Lung microvascular endothelial cell (primary cell): ENCODE results near the gene PTPRQ. TPM values are rescaled to one million over a fixed set of nuclear protein-coding genes. Genes with fewer than 3 reads are reported as not detected.
"Not testable (repeated sequence)": the region's sequence is repeated elsewhere in the genome, so short reads cannot be mapped to it uniquely, and the experiment has no call there.

Experiments
- DNase-seq, 2 donors: peaks; one replicate each; pipeline versions ENCODE4 v3.0.0 to v3.0.0-alpha.2; 2010; ENCODE audit warnings: low read depth in 2 of 2
- total RNA-seq: library from RNA; depleted of rRNA; stranded (reverse); fragments of >200 nt; gene quantifications from 2 replicates; pipeline ENCODE4 v1.2.1, GENCODE V29; 2014

The PTPRQ gene
- total RNA-seq, 1 donor from 2014 or later, result not detected

GRCh38 chr12:80469681-80470080, 25.6 kb downstream of the PTPRQ start:
- no peak for DNase-seq

DNA sequence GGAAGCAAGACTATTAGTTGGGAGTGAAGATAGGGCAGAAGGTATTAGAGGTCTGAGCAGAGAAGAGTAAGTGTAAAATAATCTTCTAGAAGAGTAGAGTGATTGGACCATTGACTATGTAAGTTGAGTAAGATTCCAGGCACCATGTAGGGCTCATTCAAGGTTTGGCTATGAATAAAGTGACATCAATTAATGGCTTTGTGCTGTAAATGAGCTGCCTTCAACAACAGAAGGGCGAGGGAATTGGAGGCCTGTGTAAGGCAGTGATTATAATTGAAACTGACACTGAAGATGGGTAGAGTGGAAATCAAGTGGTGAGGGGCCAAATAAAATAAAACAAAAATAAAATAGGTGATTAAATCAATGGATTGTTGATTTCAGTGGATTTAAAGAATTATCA, 26.4 kb downstream of the PTPRQ start:
- no peak for DNase-seq

GRCh38 chr12:80472236-80472635, 28.2 kb downstream of the PTPRQ start:
- DNase-seq, result no peak

- DNase-seq, result peak; percentile 61 to 64
Observed at GRCh38 chr12:80472911-80473500, 29.0 kb downstream of the PTPRQ start.

GRCh38 chr12:80477521-80478145, 33.6 kb downstream of the PTPRQ start:
- not testable (repeated sequence) for DNase-seq

DNA sequence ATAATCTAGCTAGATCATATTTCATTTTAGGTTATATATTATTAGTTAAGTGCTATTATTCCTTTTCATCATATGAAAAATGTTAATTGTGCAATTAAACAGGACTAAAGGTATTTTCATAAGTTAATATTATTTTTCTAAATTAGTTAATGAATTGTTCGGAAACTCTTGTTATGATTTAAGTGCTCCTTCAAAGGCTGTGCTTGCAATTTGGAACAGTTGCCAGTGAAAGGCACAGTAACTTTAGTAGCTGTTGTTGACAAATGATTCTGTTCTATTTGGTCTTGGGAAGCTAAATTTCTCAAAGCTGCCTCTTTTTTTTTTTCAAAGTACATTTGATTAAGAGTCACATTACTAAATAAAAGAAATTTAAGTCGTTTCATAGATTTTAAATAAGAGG, 40.7 kb downstream of the PTPRQ start:
- no peak for DNase-seq

GRCh38 chr12:80485222-80485987, 41.4 kb downstream of the PTPRQ start:
- no peak for DNase-seq

GRCh38 chr12:80490329-80490728, 46.3 kb downstream of the PTPRQ start:
- no peak for DNase-seq

- no peak for DNase-seq
Observed at GRCh38 chr12:80491166-80491565, 47.1 kb downstream of the PTPRQ start.

- no peak for DNase-seq
Observed at GRCh38 chr12:80493466-80493865, 49.4 kb downstream of the PTPRQ start.

GRCh38 chr12:80494836-80495235, 50.8 kb downstream of the PTPRQ start:
- no peak for DNase-seq

- no peak for DNase-seq
Observed at GRCh38 chr12:80498059-80498728, 54.2 kb downstream of the PTPRQ start.

GRCh38 chr12:80504389-80505163, 60.5 kb downstream of the PTPRQ start:
- DNase-seq, result no peak

DNA sequence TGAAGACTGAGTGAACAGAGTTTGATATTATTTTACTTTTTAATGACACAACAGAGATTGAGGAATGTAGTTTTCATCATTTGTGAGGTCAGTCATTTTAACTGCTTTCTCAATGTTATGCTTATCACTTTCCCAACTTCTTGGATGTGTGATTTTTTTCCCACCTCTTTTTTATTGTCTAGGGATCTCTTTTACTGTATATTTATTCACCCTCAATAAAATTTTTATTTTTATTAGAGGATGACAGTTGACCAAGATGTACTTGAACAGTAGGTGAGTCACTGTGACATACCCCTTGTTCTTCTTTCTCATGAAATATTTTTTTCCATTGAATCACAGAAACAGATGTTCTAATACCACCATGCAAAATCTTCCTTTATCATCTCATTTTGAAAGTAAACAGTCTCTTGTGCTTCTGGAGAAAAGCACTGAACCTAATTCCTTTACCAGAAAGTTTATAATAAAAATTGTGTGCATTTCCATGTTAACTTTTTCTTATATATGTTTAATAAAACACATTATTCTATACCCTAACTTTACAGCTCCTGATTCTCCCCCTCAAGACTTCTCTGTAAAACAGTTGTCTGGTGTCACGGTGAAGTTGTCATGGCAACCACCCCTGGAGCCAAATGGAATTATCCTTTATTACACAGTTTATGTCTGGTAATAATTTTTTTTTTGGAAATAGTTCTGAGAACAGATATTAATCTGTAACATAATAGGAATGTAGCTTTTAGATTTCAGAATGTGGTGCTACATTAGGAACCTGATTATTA, 65.9 kb downstream of the PTPRQ start:
- no peak for DNase-seq

GRCh38 chr12:80512781-80513180, 68.7 kb downstream of the PTPRQ start:
- DNase-seq, result no peak

DNA sequence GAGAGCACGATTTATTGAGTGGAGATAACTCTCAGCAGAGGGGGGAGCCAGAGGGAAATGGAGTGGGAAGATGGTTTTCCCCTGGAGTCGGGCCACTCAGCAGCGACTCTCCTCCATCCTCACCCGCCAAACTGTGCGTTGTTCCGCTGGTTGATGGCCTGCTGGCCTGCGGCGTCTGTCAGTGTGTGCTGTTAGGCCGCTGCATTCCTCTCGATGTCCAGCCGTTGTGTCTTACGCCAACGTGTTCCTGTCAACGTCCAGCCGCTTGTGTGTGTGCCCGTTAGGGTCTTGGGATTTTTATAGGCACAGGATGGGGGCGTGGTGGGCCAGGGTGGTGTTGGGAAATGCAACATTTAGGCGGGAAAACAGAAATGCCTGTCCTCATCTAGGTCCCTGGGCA, 69.2 kb downstream of the PTPRQ start:
- DNase-seq, result no peak

DNA sequence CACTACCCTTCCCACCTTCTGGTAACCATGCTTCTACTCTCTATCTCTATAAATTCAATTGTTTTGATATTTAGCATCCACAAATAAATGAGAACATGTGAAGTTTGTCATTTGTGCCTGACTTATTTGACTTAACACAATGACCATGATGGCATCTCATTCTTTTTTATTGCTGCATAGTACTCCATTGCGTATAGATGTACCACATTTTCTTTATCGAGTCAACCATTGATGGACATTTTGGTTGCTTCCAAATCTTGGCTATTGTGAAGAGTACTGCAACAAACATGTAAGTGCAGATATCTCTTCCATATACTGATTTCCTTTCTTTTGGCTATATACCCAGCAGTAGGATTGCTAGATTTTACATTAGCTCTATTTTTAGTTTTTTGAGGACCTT, 73.6 kb downstream of the PTPRQ start:
- no peak for DNase-seq

GRCh38 chr12:80531646-80532045, 87.6 kb downstream of the PTPRQ start:
- no peak for DNase-seq

- DNase-seq, result no peak
Observed at GRCh38 chr12:80539029-80539428, 95.0 kb downstream of the PTPRQ start.

- DNase-seq, result no peak
Observed at GRCh38 chr12:80549298-80549697, 105.3 kb downstream of the PTPRQ start.

GRCh38 chr12:80551897-80552296, 107.9 kb downstream of the PTPRQ start:
- DNase-seq, result peak in 1 of 2 donors; percentile 63
